NCI-H1092 (cell line): Measurements from ENCODE around the gene ABCC10.
"Not testable (repeated sequence)": the region's sequence is repeated elsewhere in the genome, so short reads cannot be mapped to it uniquely, and the experiment has no call there.

Experiments
- DNase-seq: peaks from one replicate; lab custom pipeline; 2025; lab: John Stamatoyannopoulos, UW

The ABCC10 gene

DNA sequence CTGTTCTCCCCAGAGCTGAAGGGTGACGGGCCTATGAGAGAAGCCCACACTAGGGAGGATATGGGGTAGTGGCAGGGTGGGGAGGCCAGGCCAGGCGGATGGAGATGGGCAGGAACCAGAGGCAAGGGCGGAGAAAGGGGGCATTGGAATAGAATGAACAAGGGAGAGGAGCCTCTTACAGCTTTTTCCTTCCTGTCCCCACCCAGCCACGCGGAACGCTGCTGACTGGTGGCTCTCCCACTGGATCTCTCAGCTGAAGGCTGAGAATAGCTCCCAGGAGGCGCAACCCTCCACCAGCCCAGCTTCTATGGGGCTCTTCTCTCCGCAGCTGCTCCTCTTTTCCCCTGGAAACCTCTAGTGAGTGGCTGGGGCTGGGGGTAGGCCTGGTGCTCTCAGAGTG, 17.2 kb downstream of the ABCC10 start:
- DNase-seq: no peak

- DNase-seq: no peak
Measured at GRCh38 chr6:43445576-43445975, 18.2 kb downstream of the ABCC10 start.

GRCh38 chr6:43447604-43448003, 20.3 kb downstream of the ABCC10 start:
- DNase-seq: no peak

DNA sequence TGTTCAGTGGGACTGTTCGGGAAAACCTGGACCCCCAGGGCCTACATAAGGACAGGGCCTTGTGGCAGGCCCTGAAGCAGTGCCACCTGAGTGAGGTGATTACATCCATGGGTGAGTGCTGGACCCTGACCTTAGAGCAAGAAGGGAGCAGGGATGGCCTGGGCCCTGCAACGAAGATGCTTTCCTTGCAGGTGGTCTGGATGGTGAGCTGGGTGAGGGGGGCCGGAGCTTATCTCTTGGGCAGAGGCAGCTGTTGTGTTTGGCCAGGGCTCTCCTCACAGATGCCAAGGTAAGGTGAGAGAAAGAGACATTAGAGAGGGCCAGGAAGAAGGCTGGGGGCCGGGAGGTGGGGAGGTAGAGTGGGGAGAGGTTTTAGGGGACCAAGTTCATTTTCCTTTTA, 21.6 kb downstream of the ABCC10 start:
- DNase-seq: no peak

GRCh38 chr6:43450699-43451131, 23.4 kb downstream of the ABCC10 start:
- no peak for DNase-seq

- DNase-seq: no peak
Measured at GRCh38 chr6:43451348-43451747, 24.0 kb downstream of the ABCC10 start.

GRCh38 chr6:43451939-43452338, 24.6 kb downstream of the ABCC10 start:
- DNase-seq: no peak

- no peak for DNase-seq
Measured at GRCh38 chr6:43452896-43453295, 25.6 kb downstream of the ABCC10 start.

DNA sequence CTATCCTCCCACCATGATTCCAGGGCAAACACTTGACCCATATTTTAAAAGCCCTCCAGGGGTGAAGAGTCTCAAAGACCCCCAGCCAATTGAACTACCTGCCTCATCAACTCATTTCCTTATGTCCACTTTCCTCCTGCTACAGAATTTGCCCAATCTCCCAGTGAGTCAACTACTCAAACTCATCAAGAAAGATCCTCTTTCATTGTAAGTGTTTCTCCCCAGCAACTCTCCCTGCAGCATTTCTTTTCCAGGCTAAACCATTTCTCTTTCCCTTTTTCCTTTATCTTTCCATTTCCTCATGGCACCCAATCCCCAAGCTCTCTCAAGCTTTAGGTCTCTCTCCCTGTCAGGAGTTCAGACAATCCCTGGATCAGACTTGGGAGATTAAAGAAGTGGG, 26.5 kb downstream of the ABCC10 start:
- no peak for DNase-seq

DNA sequence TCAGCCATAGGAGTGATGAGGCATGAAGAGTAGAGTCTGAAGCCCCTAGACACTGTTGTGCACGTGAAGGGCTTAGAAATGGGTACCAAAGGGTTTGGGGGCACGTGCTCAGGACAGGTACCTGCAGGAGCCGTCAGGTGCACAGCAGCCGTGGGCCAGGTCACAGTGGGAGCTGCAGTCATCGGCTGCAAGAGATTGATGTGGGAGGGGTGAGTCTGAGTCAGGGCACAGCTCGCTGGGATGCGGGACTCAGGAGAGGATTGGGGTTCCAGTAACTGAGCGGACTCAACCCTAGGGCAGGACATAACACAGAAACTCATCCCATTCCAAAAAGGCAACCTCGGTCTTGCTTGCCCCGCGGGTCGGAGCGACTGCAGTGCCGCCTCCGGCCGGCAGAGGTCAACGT, 27.0 kb downstream of the ABCC10 start:
- DNase-seq: no peak

- DNase-seq: peak; percentile 51
Measured at GRCh38 chr6:43454696-43455530, 27.6 kb downstream of the ABCC10 start.

DNA sequence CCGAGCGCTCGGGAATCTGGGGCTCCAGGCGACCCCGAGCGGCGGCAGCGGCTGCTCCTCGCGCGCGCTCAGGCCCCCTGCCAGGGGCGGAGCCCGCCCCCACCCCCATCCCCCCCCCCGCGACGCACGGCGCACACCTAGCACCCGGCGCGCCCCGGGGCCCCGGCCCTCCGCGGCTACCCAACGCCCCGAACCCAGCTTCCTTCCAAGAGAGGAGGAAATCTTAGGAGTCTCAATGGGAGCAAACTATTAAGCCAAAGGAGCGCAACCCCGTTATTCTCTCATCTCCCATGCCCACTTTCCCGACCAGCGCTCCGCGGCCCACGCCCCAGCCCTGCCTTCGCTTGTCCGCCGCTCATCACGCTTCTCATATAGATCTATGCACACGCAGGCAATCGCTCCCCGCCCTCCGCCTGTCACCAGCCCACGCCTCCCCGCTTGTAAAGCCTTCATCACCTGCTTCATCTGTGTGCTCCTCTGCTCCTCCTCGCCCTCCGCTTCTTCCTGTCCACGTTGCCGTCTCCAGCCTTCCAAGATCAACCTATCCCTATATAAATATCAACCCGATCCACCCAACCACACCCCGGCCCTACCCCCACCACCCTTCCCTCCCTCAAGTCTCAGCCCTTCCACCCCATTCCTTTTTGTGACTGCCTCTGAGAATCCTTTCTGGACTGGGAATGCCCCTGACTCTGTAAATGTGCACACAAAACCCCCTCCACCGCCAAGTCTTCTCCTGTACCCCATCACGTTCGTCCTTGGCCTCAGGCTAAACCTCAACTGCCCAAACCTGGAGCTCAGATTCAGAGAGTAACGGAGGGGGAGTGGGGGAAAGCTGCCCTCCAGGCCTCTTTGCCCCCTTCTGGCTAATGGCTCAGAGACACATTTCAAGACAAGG, 28.4 kb downstream of the ABCC10 start, which contains the start of gene DLK2:
DLK2 (minus strand) TSS at position 18 of the 898 bp plus-strand sequence. CDS start 723 bp downstream, outside the sequence.
- DNase-seq: peak; percentile 28

- DNase-seq: no peak
Measured at GRCh38 chr6:43457643-43458042, 30.3 kb downstream of the ABCC10 start.

DNA sequence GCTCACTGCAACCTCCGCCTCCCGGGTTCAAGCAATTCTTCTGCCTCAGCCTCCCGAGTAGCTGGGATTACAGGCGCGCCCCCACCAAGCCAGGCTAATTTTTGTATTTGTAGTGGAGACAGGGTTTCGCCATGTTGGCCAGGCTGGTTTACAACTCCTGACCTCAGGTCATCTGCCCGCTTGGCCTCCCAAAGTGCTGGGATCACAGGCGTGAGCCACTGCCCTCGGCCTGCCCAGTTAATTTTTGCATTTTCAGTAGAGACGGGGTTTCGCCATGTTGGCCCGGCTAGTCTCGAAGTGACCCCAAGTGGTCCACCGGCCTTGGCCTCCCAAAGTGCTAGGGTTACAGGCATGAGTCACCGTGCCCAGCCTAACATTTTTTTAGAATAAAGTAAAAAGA, 30.8 kb downstream of the ABCC10 start:
- not testable (repeated sequence) for DNase-seq

DNA sequence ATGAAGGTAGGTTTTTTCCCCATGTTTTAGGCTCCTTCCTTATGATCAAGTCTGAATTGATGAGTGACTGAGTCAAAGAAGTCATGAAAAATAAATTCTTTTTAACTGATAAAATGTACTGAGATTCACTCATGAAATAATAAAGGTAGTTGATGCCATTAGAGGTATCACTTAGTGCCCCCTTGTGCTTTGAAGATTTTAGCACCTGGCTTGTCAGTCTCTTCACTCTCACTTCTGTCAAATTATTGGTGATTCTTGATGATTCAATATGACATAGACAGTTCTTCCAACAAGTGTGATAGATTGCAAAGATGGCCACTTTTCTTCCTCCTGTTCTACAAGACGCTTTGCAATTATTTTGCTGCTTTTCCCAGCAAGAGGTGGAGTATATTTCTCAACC, 32.2 kb downstream of the ABCC10 start:
- DNase-seq: no peak

GRCh38 chr6:43460032-43460431, 32.7 kb downstream of the ABCC10 start:
- DNase-seq: no peak

GRCh38 chr6:43461936-43462335, 34.6 kb downstream of the ABCC10 start:
- no peak for DNase-seq

DNA sequence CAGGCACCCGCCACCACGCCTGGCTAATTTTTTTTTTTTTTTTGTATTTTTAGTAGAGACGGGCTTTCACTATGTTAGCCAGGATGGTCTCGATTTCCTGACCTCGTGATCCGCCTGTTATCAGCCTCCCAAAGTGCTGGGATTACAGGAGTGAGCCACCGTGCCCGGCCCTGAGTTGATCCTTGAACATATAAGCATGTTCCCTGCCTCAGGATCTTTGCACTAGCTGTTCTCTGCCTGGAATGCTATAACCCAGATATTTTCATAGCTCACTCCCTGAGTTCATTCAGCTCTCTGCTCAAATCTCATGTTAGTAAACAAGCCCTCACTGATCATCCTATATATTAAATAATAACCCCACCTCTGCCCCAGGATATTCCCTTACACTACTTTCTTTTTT, 37.0 kb downstream of the ABCC10 start:
- DNase-seq: no peak

- no peak for DNase-seq
Measured at GRCh38 chr6:43465948-43466347, 38.6 kb downstream of the ABCC10 start.

DNA sequence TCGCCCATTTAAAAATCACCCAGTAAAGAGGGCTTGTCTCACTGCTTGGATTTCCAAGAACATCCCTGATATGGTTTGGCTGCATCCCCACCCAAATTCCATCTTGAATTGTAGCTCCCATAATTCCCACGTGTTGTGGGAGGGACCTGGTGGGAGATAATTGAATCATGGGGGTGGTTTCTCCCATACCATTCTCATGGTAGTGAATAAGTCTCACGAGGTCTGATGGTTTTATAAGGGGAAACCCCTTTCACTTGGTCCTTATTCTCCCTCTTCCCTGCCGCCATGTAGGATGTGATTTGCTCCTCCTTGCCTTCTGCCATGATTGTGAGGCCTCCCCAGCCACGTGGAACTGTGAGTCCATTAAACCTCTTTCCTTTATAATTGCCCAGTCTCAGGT, 39.9 kb downstream of the ABCC10 start:
- not testable (repeated sequence) for DNase-seq

DNA sequence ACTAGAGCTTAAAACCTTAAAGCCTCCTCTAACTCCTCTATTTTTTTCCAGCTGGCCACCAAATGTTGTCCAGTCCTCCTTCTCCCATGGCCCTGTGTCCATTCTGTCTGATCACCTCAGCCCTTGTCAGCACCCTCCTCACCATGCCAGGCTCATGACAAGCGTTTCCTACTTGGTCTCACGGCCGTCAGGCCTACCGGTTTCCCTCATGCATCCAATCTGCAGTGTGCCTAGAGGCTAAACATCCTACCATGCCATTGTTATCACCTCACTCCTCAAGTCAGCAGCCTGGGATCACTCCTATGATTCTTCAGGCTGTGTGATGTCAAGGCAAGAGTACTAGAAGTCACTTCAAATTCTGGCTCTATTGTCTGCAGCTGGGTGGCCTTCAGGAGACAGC, 40.4 kb downstream of the ABCC10 start:
- DNase-seq: no peak

GRCh38 chr6:43468240-43468639, 40.9 kb downstream of the ABCC10 start:
- no peak for DNase-seq
